T-helper 1 cell (primary cell): Measurements from ENCODE around the gene RXRG.

Source experiments
- DNase-seq, 5 donors: peaks; one replicate each; pipeline ENCODE4 v3.0.0-alpha.2; 2012 to 2020

Gene RXRG

DNA sequence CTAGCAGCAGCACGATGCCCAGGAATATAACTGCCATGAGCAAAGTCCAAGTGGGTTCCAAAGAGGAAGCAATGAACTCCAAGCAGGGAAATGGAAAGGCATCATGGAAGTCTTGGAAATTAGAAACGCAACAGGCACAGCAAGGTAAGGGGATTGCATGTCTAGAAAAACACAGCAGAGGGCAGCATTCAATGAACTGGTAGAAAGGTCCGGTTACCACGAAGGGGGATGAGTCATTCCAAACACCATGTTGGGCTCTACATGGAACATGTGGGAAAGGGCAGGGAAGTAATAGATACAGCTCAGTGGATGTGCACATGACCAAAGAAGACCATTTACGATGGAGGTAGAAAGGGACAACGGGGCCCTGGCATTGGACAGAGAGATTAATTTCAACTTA lies 36.4 kb downstream of the RXRG start:
- DNase-seq, result no peak

DNA sequence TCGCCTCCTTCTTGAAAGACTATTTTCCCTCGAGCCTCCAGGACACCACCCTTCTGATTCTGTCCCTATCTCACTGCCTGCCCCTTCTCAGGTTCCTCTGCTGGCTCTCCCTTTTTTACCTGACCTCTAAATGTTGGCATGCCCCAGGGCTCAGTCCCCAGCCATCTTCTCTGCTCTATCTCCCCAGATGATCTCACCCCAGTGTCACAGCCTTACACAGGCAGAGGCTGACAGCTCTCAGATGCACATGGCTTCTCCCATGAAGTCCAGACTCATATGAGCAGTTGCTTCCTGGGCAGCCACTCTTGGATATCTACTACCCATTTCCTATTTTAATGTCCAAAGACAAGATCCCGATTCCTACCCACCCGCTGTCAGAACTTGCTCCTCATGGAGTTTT lies 37.5 kb downstream of the RXRG start:
- DNase-seq, result no peak

DNA sequence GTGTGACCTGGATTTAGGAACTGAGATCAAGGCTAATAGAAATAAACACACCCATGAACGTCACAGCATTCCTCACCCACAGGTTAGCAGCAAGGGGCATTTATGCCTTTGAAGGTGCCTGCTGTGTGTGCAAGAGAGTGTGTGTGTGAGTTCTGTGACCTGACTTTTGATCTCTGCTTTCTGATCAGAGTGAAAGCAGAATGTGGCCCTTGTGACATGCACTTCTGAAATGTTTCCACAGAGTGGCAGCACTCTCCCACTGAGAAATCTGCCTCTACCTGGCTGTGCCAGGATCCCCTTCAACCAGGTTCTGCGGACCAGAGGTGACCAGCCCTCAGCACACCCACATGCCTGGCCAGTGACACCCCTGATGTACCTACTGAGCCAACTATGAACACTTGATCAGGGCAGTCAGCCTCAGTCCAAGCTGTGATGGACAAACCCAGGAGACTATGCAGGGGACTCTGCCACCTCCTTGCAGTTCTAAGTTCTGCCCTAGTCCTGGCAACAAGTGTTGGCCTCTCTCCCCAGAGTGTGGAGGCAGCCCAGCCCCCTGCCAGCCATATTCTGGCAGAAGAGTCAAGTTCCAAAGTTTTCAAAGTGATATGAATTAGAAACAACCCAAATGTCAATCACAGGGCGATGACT lies 41.0 kb downstream of the RXRG start:
- DNase-seq, result peak in 1 of 5 donors; percentile 38

DNA sequence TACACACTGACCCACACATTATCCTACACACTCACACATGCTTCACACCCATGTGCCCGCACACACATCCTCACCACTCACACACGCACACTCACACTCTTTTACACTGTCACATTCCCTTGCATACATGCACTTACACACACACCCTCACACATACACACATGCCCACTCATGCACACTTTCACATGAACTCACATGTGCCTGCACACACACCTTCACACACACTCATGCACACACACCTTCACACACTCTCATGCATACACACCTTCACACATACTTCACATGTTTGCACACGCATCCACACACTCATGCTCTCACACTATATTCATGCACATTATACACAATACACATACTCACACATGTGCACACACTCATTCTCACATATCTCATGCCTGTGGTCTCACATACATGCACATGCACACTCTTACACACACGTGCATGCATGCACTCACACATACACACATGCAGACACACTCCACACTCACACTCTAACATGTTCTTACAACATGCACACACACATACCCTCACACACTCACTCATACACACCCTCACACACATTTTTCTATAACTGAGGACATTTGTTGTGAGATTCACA lies 42.3 kb downstream of the RXRG start:
- no peak for DNase-seq

DNA sequence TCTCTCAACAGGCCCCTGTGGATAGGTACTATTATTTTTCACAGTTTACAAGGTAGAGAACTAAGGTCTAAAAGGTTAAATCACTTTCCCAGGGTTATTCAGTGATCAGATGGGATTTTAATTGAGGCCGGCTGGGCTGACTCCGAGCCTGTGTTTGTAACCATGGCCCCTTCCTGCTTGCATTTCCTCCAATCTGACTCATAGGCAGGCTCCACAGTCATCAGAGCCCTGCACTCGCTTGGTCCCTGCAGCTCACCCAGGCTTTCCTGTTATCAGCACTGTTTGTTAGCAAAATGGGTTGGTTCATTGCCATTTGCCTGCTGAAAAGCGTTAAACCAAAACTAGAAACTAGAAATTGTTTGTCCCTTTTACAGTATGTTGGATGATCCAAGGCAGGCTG lies 47.0 kb downstream of the RXRG start:
- DNase-seq, result peak in 1 of 5 donors; percentile 39

DNA sequence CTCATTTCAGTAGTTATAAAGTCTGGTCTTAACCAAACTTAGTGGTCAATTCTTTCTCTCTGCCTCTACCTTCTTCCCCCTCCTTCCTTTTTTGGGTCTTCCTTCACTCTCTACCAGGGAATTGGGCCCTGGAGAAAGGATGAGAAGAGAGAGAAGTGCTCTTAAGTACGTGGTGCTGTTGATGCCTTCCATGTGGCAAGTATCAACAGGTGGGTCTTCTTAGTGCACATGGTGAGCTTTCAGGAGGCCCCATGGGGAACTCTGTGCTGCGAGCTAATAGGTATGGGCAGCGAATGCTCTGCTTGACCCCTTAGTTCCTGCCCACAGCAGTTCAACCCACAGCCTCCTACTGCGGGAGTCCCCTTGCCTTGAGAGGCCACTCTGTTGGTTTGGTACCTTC lies 49.0 kb downstream of the RXRG start:
- no peak for DNase-seq

DNA sequence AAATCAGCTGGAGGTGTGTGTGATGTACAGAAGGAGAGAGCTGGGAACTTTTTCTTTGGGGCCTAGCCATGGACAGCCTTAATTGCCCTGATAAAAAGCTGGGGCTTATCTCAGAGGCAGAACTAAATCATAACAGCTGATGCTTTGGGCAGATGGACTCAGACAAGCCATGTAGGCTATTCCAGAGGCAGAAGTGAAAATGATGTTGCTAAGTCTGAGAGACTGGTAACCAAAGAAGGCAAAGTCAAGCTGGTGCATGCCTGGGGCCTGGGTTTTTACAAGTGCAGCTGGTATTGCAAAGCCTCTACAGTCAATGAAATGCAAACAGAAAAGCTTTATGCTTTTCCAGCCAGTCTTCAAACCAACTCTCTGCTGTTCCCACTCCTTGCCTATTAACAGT lies 49.4 kb downstream of the RXRG start:
- DNase-seq, result no peak

DNA sequence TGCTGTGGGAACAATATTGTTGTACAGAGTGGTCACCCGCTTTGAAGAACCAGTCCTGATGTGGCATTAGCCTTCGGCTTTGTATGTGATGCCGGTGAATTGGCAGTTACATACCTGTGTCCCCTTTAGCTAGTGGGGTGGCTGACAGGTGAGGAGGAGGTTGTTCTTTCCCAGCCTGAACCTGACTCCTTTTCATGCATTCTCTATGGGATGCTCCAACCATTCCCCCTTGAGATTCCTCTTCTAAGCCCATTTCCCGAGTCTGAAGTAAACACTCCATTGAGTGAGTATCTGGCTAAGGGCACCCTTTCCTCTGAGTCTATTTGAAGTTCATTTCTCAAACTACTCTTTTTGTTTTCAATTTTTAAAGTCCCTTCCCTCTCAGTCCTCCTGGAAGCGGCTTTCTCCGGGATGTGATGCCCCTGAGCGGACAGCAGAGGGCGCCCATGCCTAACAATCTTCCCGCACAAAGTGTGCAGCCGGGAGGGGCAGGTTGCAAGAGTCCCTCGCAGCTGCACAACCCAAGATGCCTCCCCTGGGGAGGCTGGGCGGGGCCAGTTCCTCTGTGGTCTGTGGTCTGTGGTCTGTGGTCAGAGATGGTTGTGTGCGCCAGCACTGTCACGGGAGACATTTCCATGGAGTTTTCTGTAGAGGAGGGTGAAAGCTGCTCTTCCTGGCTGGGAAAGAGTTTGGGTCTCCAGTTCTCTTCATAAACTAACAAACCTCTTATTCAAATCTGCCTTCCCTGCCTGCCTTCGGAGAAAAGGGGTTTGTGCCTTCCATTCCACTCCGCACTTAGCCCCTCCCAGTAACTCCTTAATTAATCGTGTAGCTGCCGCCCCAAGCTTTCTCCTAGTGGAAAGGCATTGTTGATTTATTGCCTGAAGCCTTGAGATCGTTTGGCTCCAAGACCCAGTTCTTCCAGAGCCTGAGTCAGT lies 52.0 kb downstream of the RXRG start:
- DNase-seq, result peak; percentile 81 to 92 (median 86)

DNA sequence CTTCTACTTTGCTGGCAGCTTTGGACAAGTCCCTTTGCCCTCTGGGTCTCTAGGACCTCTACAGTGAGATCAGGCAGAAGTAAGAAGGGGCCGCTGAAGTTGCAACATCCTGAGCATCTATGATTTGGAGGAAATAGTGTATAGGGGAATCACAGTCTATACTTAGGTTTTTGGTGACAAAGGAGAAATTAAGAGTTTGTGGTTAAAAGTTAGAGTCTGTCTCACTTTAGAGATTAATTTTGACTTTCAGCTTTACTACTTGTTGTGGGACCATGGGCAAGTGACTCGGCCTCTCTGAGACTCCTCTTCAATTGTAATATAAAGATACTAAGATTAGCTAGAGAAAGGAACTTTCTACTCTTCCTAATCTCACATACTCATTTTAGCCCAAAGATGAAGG lies 55.3 kb downstream of the RXRG start:
- DNase-seq, result no peak

DNA sequence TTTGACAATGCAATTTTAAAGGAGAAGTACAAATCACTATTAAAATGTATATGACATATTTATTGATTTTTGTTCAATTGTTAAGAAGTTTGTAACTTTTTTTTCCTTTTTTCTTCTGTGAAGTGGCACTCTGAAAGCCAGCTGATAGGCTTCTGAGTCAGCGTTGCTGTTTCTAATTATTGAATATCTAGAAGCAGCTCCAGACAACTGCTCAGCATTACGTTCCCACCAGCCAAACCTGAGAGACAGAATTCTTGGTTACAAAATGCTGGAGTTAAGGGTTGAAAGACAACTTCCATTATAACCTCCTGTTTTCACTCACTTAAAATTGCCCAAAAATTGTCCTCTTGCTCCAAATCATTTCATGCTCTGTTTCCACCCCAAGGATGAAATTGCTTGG lies 57.0 kb downstream of the RXRG start:
- DNase-seq, result no peak

DNA sequence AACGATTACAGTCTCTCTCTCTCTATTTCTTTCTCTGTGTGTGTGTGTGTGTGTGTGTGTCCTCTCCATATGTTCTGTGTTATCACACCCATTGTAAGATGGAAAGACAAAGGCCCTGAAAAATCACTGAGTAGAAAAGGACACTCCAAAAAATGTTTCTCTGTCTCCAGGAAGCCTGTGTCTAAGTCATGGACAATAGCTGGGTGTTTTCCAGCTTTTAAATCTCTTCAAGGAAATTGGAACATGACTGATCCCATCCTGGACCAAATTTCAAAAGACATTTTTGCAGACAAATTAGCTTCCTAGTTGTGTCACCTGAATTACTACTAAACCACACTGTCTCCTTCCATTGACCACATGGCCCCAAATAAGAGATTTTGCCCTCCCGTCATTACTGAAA lies 57.4 kb downstream of the RXRG start:
- DNase-seq, result no peak

DNA sequence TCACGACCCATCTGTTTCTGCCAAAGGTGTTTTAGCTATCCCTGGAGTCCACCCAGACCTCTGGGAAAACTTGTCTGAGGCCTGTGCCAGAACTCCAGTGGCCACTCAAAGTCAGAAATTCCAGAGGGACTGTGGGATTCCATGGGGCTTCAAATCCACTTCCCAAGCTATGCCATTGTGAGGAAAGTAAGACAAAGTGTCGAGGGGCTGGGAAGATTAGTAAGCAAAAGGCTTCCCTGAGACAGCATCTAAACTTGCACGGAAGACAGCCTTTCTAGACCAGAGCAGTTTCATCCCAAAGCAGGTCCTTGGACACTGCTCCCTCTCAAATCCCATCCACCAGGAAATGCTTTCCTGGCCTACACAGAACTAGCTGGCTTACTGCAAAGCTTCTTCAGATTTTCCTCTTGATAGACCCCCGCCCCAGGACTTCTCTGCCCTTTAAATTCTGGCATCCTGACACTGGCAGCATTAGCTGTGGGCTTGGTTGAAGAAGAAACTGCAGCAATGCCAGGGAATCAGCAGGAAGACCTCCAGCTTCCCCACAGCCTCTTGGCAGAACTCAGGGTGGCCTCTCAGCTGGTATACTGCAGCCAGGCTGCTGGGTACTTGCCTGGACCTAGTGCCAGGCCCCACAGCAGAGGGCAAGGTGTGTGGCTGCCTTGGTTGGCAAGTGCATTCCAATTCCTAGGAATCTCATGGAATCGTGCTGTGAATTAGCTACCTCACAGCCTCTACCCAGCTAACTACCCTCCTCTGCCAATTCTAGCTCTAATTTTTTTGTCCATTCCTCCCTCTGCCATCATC lies 61.1 kb downstream of the RXRG start:
- no peak for DNase-seq

DNA sequence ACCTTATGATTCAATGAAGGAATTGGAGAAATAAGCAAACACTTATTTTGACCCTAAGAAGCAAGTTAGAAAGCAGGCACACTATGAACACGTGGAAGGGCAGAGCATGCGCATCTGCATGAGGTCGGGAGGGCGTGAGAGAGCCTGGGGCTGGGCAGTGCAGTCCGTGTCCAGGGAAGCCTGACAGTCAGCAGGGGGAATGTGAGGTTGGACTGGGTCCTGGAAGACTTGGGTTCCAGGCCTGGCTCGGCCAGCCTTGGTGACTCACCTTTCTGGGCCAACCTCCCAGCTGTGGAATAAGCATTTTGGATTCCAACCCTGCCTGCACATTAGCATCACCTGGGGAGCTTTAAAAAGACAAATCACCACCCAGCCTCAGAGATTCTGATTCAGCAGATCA lies 61.9 kb downstream of the RXRG start:
- DNase-seq, result no peak

DNA sequence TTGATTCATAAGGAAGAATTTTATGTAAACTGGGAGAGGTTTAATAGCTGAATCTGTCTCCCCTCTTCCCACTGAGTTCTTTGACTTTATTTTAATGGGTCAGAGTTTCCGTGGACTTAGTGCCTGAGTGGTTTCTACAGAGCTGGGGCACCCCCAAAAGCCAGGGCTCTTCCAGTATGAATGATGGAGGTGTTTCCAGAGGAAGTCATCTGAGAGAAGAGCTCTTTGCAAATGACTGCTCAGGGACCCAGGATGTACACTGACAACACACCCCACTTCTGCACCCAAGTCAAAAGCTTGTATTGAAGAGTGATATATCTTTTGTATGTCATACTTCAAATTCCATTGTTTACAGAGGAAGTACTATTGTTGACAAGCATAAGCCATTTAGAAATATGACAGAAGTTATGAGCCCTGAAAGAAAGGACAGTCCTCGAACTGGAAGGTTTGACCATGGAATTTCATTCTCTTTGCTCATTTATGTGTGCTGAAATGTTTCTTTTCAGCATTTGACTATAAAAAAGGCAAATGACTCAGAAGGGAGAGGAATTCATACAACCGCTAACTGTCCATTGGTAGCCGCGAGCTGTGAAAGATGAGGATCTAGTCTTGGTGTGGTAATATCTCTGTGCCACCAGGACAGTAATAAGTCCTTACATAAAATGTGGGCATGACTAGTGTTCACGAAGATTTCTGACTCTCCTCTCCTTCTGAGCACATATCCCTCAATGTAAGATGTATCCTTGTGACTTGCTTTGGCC lies 63.0 kb downstream of the RXRG start:
- no peak for DNase-seq

DNA sequence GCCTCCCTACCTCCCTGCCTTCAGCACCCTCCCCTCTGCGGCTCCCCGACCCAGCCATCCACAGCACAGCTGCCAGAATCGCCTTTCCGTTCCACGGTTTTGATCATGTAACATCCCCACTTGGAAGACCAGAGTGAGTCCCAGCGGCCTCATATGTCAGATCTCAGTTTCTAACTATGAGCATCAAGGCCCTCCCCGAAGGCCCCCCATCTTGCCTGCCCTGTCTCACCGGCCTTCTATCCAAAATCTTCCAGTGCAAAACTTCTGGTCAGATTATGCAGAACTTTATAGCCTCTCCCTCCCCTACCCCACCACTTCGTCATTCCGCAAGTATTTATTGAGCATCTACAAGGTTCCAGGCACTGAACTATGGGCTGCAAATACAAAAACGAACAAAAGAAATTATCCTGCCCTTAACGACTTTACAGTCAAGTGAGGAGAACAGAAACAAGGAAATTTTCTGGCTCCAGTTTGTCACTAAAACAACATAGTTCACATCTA lies 68.1 kb downstream of the RXRG start:
- DNase-seq, result no peak

DNA sequence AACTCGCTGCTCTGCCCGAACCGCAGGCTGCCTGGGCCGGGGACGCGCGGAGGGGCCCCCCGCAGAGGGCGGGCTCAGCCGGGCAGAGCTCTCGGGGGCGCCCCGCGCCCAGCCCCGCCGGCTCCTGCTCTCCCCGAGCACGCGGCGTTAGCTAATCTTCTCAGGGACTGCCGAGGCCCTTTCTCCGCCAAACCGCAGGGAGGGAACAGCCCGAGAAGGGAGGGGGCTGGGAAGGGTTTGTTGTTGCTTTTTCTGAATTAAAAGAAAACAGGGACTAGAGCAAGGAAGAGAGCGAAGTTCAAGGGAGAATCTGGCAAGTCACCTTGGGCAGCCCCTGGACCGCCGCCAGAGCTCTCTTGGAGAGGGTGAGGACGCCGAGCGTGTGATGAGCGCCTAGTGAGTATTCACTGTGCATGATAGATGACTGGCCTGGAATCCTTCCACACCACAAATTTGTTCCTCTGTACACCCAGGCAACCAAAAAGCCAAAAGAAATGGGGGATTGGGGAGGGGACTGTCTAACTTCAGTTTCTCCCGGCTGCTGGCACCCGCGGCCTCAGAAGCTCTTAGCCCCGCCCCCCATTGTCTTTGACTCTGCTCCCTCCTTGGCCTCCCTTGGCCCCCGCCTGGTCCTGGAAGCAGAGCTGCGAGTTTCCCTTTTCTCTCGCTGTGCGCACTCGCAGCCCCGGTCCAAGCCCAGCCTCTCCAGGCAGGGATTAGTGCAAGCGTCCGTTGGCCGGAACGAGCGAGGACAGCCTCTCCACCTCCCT lies 68.7 kb downstream of the RXRG start:
- DNase-seq, result no peak

DNA sequence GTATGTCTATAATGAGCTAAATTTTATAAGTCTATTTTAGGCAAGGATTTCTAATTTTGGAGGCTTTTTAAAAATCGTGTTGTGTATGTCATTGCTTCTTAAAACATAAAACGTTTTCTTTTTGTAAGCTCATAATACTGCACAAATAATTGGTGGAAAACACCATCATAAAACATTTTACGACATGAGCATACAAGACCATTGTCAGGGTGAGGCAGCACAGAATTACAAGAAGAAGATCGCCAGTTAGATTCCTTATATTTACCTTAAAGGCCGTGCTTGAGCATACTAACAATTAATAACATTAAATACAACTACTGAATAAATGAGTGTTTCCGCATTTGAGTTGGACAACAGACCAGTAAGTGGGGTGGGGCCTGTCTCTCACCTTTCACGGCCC lies 69.3 kb downstream of the RXRG start:
- DNase-seq, result no peak

DNA sequence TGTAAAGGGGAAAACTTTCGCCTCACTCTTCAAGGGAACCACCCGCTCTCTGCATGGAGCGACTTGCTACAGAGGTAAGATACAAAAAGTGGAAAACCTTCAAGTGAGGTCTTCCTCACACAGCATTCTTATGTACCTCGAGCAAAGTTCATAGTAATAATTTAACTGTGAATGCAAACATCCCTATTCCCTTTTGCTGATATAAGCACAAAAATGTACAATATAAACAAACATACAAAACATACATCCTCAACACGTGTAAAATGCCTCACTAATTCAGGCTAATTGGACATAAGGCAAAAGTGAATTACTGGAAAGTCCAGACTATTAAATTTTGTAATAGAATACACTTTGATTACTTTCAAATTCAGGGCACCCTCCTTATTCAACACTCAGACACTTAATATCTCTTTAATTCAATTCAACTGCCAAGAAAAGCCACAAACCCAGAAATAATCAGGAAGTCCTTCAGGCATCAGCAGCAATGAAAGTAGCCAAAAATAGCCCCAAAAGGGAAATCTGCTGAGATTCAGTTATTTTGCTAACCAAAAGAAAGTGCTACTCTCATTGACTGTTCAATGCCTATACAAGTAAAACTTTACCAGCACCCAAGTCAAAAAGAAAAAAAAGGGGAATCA lies 73.2 kb downstream of the RXRG start:
- no peak for DNase-seq

DNA sequence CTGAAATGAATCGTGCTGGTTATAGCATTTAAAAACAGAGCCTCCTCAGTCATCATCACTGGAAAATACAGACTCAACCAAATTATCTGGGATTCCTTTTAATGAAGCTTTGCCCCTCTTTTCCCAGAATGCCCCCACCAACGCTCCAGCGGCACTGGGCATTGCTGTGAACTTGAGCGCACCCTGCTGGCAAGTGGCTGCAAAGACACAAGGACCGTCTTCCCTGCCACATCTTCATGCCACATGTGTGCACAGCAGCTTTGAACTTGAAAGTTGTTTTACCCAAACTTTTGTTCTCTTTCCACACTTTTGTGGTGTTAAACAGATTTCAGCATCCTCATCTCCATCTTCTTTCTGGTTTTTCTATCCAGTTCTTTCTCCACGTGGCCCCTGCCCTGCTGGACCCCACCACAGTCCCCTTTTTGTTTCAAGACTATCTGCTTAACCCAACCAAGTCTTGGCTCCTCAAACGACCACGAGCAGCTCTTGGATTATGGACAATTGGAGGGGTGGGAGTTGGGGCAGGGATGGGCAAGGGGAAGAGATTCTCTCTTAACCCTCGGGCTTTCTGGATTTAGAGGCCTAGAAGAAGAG lies 75.6 kb downstream of the RXRG start:
- peak in 3 of 5 donors; percentile 16 to 41 (median 25) for DNase-seq

DNA sequence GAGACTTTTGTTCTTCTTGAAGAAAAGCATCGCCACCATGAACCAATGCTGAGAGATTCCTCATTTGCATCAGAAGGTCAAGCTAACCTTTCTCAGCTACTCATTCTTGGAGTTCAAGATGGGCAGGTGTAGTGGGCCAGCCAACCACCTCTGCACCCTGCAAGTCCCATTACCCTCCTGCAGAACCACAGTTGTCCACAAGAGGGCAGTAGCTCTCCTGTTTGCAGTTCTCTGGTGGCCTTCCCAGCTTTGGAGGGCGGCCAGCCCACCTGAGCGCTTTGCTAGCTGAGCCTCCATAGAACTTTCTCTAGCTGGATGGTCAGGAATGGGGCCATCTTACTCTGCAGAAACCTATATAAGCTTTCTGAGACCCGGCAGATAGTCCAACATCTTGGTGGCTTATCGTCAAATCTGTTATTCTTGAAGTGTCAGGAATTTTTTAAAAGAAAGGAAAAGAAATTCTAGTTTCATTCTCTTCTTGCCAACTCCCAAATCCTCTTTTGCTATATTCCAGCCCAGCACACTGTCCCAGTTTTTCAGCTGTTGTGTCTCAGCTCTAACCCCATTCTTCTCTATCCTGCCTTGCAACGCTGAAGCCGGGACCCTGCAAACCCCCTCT lies 77.4 kb downstream of the RXRG start:
- DNase-seq, result peak; percentile 48 to 75 (median 57)
